HCT116 (cell line): ENCODE data around the gene MED9. TPM values are rescaled to one million over a fixed set of nuclear protein-coding genes. Genes with fewer than 3 reads are reported as not detected.

Experiments used
- ATAC-seq: fragments of 200-7000 bp; cut with Tn5 transposase; 2 replicates; pipeline ENCODE4 v1.9.1; 2020; ENCODE audit warnings: mild to moderate bottlenecking, moderate library complexity
- Bru-seq: library from RNA; stranded (reverse); fragments of 400-500 nt; gene quantifications from one replicate; lab custom pipeline; 2021; lab: Mats Ljungman, UMichigan
- BruChase-seq, 2 experiments: library from RNA; stranded (reverse); fragments of 400-500 nt; gene quantifications; one replicate each; lab custom pipeline; 2021; lab: Mats Ljungman, UMichigan
- BruUV-seq: library from RNA; stranded (reverse); fragments of 400-500 nt; replicated peaks from 2 replicates; lab custom pipeline; 2021; lab: Mats Ljungman, UMichigan
- CTCF ChIA-PET: fragments of 300-600 bp; sonication (Branson Sonifier 250); formaldehyde crosslinking; loops from one replicate; lab custom pipeline; 2021; ENCODE audit warnings: antibody characterized with exemption; lab: Charles Lee
- POLR2A ChIA-PET: fragments of 300-600, 350-600 bp; sonication (Branson Sonifier 250); formaldehyde crosslinking; loops from one replicate; lab custom pipeline; 2021; ENCODE audit warnings: antibody characterized with exemption; lab: Charles Lee
- RAD21 ChIA-PET, 2 experiments: fragments of 300-600 bp; sonication (Branson Sonifier 250); formaldehyde crosslinking; loops; one replicate each; lab custom pipeline; 2023; ENCODE audit warnings: low total read pairs in 2 of 2; ENCODE audit not compliant: uncharacterized antibody in 2 of 2, unreplicated experiment in 2 of 2, low non-redundant PET in 1 of 2; lab: Charles Lee
- DNase-seq: peaks from one replicate; pipeline ENCODE4 v3.0.0-alpha.2; 2010; ENCODE audit warnings: low read depth, low spot score
- H2AFZ ChIP-seq: fragments of 200-600 bp; shearing (Covaris generic), sonication (generic); 2 replicates; pipeline ENCODE4 v1.6.1; 2017; ENCODE audit warnings: low read depth, mixed run types, mixed read lengths, antibody characterized with exemption, low read length; ENCODE audit not compliant: poor library complexity, severe bottlenecking
- H3K27ac ChIP-seq: 2 replicates; pipeline ENCODE4 v1.5.1; 2012; ENCODE audit warnings: low read depth, low read length
- H3K27me3 ChIP-seq: fragments of 200-600 bp; sonication (generic); 2 replicates; pipeline ENCODE4 v1.6.1; 2016; ENCODE audit warnings: mixed run types, low read length, mixed read lengths; ENCODE audit not compliant: insufficient read depth
- H3K36me3 ChIP-seq, 2 experiments: fragments of 200-500 bp in 1 of 2; fragments of 200-600 bp in 1 of 2; sonication (Bioruptor generic) in 1 of 2; sonication (generic) in 1 of 2; 2 replicates each; pipeline versions ENCODE4 v1.5.1 to v1.6.1; 2014 to 2016; ENCODE audit warnings: low read length in 2 of 2, inconsistent platforms in 1 of 2, mixed read lengths in 1 of 2, mixed run types in 1 of 2; ENCODE audit not compliant: insufficient read depth in 2 of 2, control insufficient read depth in 1 of 2
- H3K4me1 ChIP-seq, 2 experiments: fragments of 200-600 bp in 1 of 2; sonication (generic) in 1 of 2; 2 replicates each; pipeline versions ENCODE4 v1.5.1 to v1.6.1; 2012 to 2017; ENCODE audit warnings: low read length in 2 of 2, inconsistent platforms in 1 of 2, mild to moderate bottlenecking in 1 of 2, mixed read lengths in 1 of 2, mixed run types in 1 of 2, moderate library complexity in 1 of 2; ENCODE audit not compliant: insufficient read depth in 2 of 2, control insufficient read depth in 1 of 2
- H3K4me2 ChIP-seq: fragments of 200-600 bp; sonication (generic); 2 replicates; pipeline ENCODE4 v1.6.1; 2017; ENCODE audit warnings: mixed run types, low read length, mixed read lengths
- H3K4me3 ChIP-seq, 2 experiments: fragments of 200-600 bp in 1 of 2; sonication (generic) in 1 of 2; replicated peaks in 1 of 2; 2 replicates each; pipeline ENCODE4 v1.5.1; 2011 to 2016; ENCODE audit warnings: low read length in 2 of 2, control low read depth in 1 of 2, low read depth in 1 of 2, mild to moderate bottlenecking in 1 of 2, mixed read lengths in 1 of 2, mixed run types in 1 of 2
- H3K79me2 ChIP-seq: fragments of 200-600 bp; sonication (generic); 2 replicates; pipeline ENCODE4 v1.6.1; 2017; ENCODE audit warnings: mild to moderate bottlenecking, mixed run types, low read length, moderate library complexity, mixed read lengths; ENCODE audit not compliant: insufficient read depth
- H3K9ac ChIP-seq: fragments of 200-600 bp; sonication (generic); 2 replicates; pipeline ENCODE4 v1.6.1; 2016; ENCODE audit warnings: low read length, mixed read lengths
- H3K9me2 ChIP-seq: fragments of 200-600 bp; sonication (generic), shearing (Covaris generic); 2 replicates; pipeline ENCODE4 v1.6.1; 2017; ENCODE audit warnings: mixed run types, mild to moderate bottlenecking, moderate library complexity; ENCODE audit not compliant: insufficient read depth
- H3K9me3 ChIP-seq, 2 experiments: fragments of 200-500 bp in 1 of 2; fragments of 200-600 bp in 1 of 2; sonication (Bioruptor generic) in 1 of 2; sonication (generic) in 1 of 2; 2 replicates each; pipeline ENCODE4 v1.6.1; 2014 to 2017; ENCODE audit warnings: low read length in 2 of 2, mixed read lengths in 2 of 2, inconsistent platforms in 1 of 2, low read depth in 1 of 2, mild to moderate bottlenecking in 1 of 2, mixed run types in 1 of 2, moderate library complexity in 1 of 2; ENCODE audit not compliant: control insufficient read depth in 1 of 2, insufficient read depth in 1 of 2
- H4K20me1 ChIP-seq: fragments of 200-600 bp; sonication (generic), shearing (Covaris generic); 2 replicates; pipeline ENCODE4 v1.6.1; 2017; ENCODE audit warnings: mixed run types, mild to moderate bottlenecking, moderate library complexity; ENCODE audit not compliant: insufficient read depth
- CBX3 ChIP-seq: IDR thresholded peaks from 2 replicates; pipeline ENCODE4 v1.6.1; 2012; ENCODE audit warnings: low read depth
- CEBPB ChIP-seq: IDR thresholded peaks from 2 replicates; pipeline ENCODE4 v1.6.1; 2012; ENCODE audit warnings: low read depth
- EGR1 ChIP-seq: IDR thresholded peaks from 2 replicates; pipeline ENCODE4 v1.6.1; 2012; ENCODE audit warnings: low read depth
- EZH2 ChIP-seq: fragments of 200-600 bp; sonication (generic); IDR thresholded peaks from 2 replicates; pipeline ENCODE4 v1.6.1; 2017; ENCODE audit warnings: antibody characterized with exemption, mixed run types
- MAX ChIP-seq: IDR thresholded peaks from 2 replicates; pipeline ENCODE4 v1.6.1; 2012
- POLR2AphosphoS5 ChIP-seq: IDR thresholded peaks from 2 replicates; pipeline ENCODE4 v1.6.1; 2011; ENCODE audit warnings: mild to moderate bottlenecking, low read depth, low read length, moderate library complexity
- SIN3A ChIP-seq: IDR thresholded peaks from 2 replicates; pipeline ENCODE4 v1.6.1; 2012; ENCODE audit warnings: low read depth
- SP1 ChIP-seq: IDR thresholded peaks from 2 replicates; pipeline ENCODE4 v1.6.1; 2012; ENCODE audit warnings: low read depth
- SRF ChIP-seq: IDR thresholded peaks from 2 replicates; pipeline ENCODE4 v1.6.1; 2012; ENCODE audit warnings: low read depth
- TCF7L2 ChIP-seq: IDR thresholded peaks from 2 replicates; pipeline ENCODE4 v1.7.0; 2011; ENCODE audit warnings: borderline replicate concordance, inconsistent platforms; ENCODE audit not compliant: insufficient read depth, insufficient read length; ENCODE audit errors: extremely low read depth
- YY1 ChIP-seq: IDR thresholded peaks from 2 replicates; pipeline ENCODE4 v1.6.1; 2011; ENCODE audit warnings: low read length, low read depth, moderate library complexity, mild to moderate bottlenecking; ENCODE audit not compliant: insufficient replicate concordance; ENCODE audit errors: extremely low read depth
- ZFX ChIP-seq: fragments of 450-650 bp; IDR thresholded peaks from 2 replicates; pipeline ENCODE4 v1.6.1; 2017
- intact Hi-C: fragments of 100-400 bp; cut with micrococcal nuclease; formaldehyde crosslinking; loops from 2 replicates; pipeline ENCODE4 v1.10.0; 2022
- long read RNA-seq: library from polyadenylated mRNA; unstranded; transcript quantifications from one replicate; pipeline ENCODE4 v2.0.0, GENCODE V29; 2021; ENCODE audit not compliant: unreplicated experiment
- polyA plus RNA-seq: library from polyadenylated mRNA; unstranded; fragments of >200 nt; gene quantifications from 2 replicates; pipeline ENCODE4 v1.2.1, GENCODE V29; 2012; ENCODE audit warnings: missing spikeins
- total RNA-seq: library from RNA; stranded (reverse); gene quantifications from one replicate; pipeline ENCODE4 v1.2.1, GENCODE V29; 2021; ENCODE audit not compliant: unreplicated experiment
- TF ChIP-seq, protein P1 (sequence below): IDR thresholded peaks from 2 replicates; pipeline ENCODE4 v1.6.1; 2011; ENCODE audit warnings: mild to moderate bottlenecking, low read length, moderate library complexity; ENCODE audit not compliant: insufficient replicate concordance; ENCODE audit errors: extremely low read depth

The MED9 gene
- total RNA-seq (13.9 TPM), Bru-seq, nascent RNA (percentile 87 among the genes with signal in this experiment), BruChase-seq, experiment 1, labeled RNA remaining after a 6-hour chase (percentile 67 among the genes with signal in this experiment), BruChase-seq, experiment 2, labeled RNA remaining after a 2-hour chase (percentile 75 among the genes with signal in this experiment)
- 7.9 and 9.0 TPM in 2 replicates for polyA plus RNA-seq
- long read RNA-seq, transcript MED9-201 (2 exons, 2,228 nt): major isoform, 7 of 20 reads
- long read RNA-seq, partial matches to known transcripts: 0 of 20 reads
- long read RNA-seq, other reads (novel, unspliced or antisense): 13 of 20 reads

DNA sequence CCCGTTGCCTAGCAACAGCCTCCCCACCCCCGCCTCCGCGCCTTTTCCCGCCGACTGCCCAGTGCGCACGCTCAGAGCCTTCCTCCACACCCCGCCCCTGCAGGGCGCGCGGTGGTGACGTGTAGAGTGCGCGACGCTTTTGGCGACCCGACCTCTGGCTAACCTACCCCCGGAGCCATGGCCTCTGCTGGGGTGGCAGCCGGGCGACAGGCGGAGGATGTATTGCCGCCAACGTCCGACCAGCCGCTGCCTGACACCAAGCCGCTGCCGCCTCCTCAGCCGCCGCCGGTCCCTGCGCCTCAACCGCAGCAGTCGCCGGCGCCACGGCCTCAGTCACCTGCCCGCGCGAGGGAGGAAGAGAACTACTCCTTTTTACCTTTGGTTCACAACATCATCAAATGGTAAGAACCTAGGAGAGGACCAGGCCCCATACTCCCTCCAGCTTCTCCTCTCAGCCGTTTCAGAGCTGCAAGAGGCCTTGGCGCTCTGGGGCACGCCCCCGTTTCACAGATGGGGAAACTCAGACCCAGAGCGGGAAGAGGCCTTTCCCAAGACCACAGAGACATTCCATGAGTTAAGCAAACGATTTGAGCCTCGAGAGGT is at the start of gene MED9:
TSS of gene MED9 (plus strand) at position 136 of the 603 bp plus-strand sequence. CDS start at position 178, 42 bp downstream.
- intact Hi-C loops: no loop called here
- ChIA-PET POLR2A (no interaction called here), CTCF (no interaction called here), RAD21 (no interaction called here)
- peak within 1 kb of the TSS; percentile 74 for H3K27ac ChIP-seq
- peak; percentile 78 for DNase-seq
- H3K27me3 ChIP-seq: peaks cover 15% of the 10 kb centered on the region
- TF ChIP-seq ZFX: peak; percentile 86
- TF ChIP-seq CEBPB: no peak
- peak; percentile 26 for TF ChIP-seq TCF7L2
- peak; percentile 72 for TF ChIP-seq SP1
- TF ChIP-seq SIN3A: peak; percentile 67
- peak; percentile 93 for TF ChIP-seq EGR1
- TF ChIP-seq EZH2: no peak
- peak; percentile 96 for TF ChIP-seq SRF
- TF ChIP-seq YY1: peak; percentile 63
- TF ChIP-seq, protein P1, sequence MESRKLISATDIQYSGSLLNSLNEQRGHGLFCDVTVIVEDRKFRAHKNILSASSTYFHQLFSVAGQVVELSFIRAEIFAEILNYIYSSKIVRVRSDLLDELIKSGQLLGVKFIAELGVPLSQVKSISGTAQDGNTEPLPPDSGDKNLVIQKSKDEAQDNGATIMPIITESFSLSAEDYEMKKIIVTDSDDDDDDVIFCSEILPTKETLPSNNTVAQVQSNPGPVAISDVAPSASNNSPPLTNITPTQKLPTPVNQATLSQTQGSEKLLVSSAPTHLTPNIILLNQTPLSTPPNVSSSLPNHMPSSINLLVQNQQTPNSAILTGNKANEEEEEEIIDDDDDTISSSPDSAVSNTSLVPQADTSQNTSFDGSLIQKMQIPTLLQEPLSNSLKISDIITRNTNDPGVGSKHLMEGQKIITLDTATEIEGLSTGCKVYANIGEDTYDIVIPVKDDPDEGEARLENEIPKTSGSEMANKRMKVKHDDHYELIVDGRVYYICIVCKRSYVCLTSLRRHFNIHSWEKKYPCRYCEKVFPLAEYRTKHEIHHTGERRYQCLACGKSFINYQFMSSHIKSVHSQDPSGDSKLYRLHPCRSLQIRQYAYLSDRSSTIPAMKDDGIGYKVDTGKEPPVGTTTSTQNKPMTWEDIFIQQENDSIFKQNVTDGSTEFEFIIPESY: no peak
- peak; percentile 81 for TF ChIP-seq POLR2AphosphoS5
- peak; percentile 74; the same call in 1 of the 2 replicates for TF ChIP-seq MAX
- TF ChIP-seq CBX3: 0 out of 2 replicates have a peak, but pooled peaks have one; percentile 44
- peak within 1 kb of the TSS; percentile 99 for H3K9ac ChIP-seq
- H2AFZ ChIP-seq: no peak within 1 kb of the TSS
- peak within 1 kb of the TSS; percentile 82 for H3K4me2 ChIP-seq
- peak within 1 kb of the TSS; percentile 90 to 93 for H3K4me3 ChIP-seq
- TSS peak; percentile 65 for BruUV-seq
- peak; percentile 97 for ATAC-seq
- peaks cover 52% of the 10 kb centered on the region for H3K79me2 ChIP-seq
- peaks cover 3% of the 10 kb centered on the region; the same call in 1 of the 2 replicates for H4K20me1 ChIP-seq
- H3K36me3 ChIP-seq: no peaks in the 10 kb centered on the region
- no peaks in the 10 kb centered on the region for H3K9me3 ChIP-seq
- peaks cover 6 to 11% of the 10 kb centered on the region in 2 experiments; a peak in 3 of 4 replicates for H3K4me1 ChIP-seq
- H3K9me2 ChIP-seq: no peaks in the 10 kb centered on the region
